ENCODE data around the gene GADD45GIP1. TPM values are rescaled to one million over a fixed set of nuclear protein-coding genes. Genes with fewer than 3 reads are reported as not detected.

Gene GADD45GIP1
- total RNA-seq, 2 donors from 2014 or later: 31.0 to 34.9 TPM

- H3K9ac ChIP-seq (ENCODE audit: extremely low read depth, low read length, poor library complexity, severe bottlenecking): peak overlapping the region; percentile 99
- peaks cover 12% of the 10 kb centered on the region for H3K4me1 ChIP-seq (ENCODE audit: control insufficient read depth, insufficient read depth, low read length)
- H3K36me3 ChIP-seq (ENCODE audit: control insufficient read depth, insufficient read depth, low read length): peaks cover 34% of the 10 kb centered on the region
- TF ChIP-seq CTCF (conservative IDR thresholded peaks at IDR 0.05): no peak
- H3K9me3 ChIP-seq (ENCODE audit: control insufficient read depth, low read length): no peaks in the 10 kb centered on the region
- WGBS, 2 experiments (ENCODE audit: insufficient coverage in 1 of 2, insufficient read length in 1 of 2): 29 to 42% methylated on average over 15 to 23 of the region's 23 CpGs
- peak overlapping the region; percentile 99 for H3K4me3 ChIP-seq (ENCODE audit: low read length)
- H3K27me3 ChIP-seq (ENCODE audit: control insufficient read depth, insufficient read depth, low read length, poor library complexity, severe bottlenecking): no peaks in the 10 kb centered on the region
- H3K4me1 Mint-ChIP-seq: peaks cover 37% of the 10 kb centered on the region
- no peaks in the 10 kb centered on the region for H3K9me3 Mint-ChIP-seq
- peak overlapping the region; percentile 100 for H3K4me3 Mint-ChIP-seq
- DNase-seq: peak; percentile 83
- H3K27ac ChIP-seq (ENCODE audit: low read depth, low read length): peak overlapping the region; percentile 82
- H3K36me3 Mint-ChIP-seq (ENCODE audit: low read depth): peaks cover 39% of the 10 kb centered on the region
- H3K27ac Mint-ChIP-seq: peak overlapping the region; percentile 97
- H3K27me3 Mint-ChIP-seq (ENCODE audit: insufficient read depth): no peaks in the 10 kb centered on the region
Observed at GRCh38 chr19:12937093-12937926, 19.7 kb downstream of the GADD45GIP1 start.

GRCh38 chr19:12936582-12936981 is 20.4 kb downstream of the GADD45GIP1 start:
- Mint-ChIP-seq H3K4me3 (no peak overlapping the region), H3K4me1 (peaks cover 36% of the 10 kb centered on the region), H3K9me3 (no peaks in the 10 kb centered on the region), H3K27ac (peak overlapping the region; percentile 56), H3K36me3 (ENCODE audit: low read depth) (peaks cover 34% of the 10 kb centered on the region), H3K27me3 (ENCODE audit: insufficient read depth) (no peaks in the 10 kb centered on the region)
- no peak overlapping the region for H3K27ac ChIP-seq (ENCODE audit: low read depth, low read length)
- WGBS, 2 experiments (ENCODE audit: insufficient coverage in 1 of 2, insufficient read length in 1 of 2): 88 to 91% methylated on average over 6 to 7 of the region's 7 CpGs
- no peaks in the 10 kb centered on the region for H3K27me3 ChIP-seq (ENCODE audit: control insufficient read depth, insufficient read depth, low read length, poor library complexity, severe bottlenecking)
- no peaks in the 10 kb centered on the region for H3K9me3 ChIP-seq (ENCODE audit: control insufficient read depth, low read length)
- H3K4me3 ChIP-seq (ENCODE audit: low read length): no peak overlapping the region
- TF ChIP-seq CTCF (conservative IDR thresholded peaks at IDR 0.05): no peak
- DNase-seq: peak; percentile 53
- H3K36me3 ChIP-seq (ENCODE audit: control insufficient read depth, insufficient read depth, low read length): peaks cover 28% of the 10 kb centered on the region
- no peak overlapping the region for H3K9ac ChIP-seq (ENCODE audit: extremely low read depth, low read length, poor library complexity, severe bottlenecking)
- H3K4me1 ChIP-seq (ENCODE audit: control insufficient read depth, insufficient read depth, low read length): peaks cover 12% of the 10 kb centered on the region

GRCh38 chr19:12935071-12935470 is 22.0 kb downstream of the GADD45GIP1 start:
- Histone ChIP-seq H3K4me3 (ENCODE audit: low read length) (no peak overlapping the region), H3K4me1 (ENCODE audit: control insufficient read depth, insufficient read depth, low read length) (peaks cover 8% of the 10 kb centered on the region), H3K27ac (ENCODE audit: low read depth, low read length) (no peak overlapping the region), H3K9me3 (ENCODE audit: control insufficient read depth, low read length) (no peaks in the 10 kb centered on the region), H3K27me3 (ENCODE audit: control insufficient read depth, insufficient read depth, low read length, poor library complexity, severe bottlenecking) (no peaks in the 10 kb centered on the region), H3K36me3 (ENCODE audit: control insufficient read depth, insufficient read depth, low read length) (peaks cover 25% of the 10 kb centered on the region), H3K9ac (ENCODE audit: extremely low read depth, low read length, poor library complexity, severe bottlenecking) (no peak overlapping the region)
- Mint-ChIP-seq H3K36me3 (ENCODE audit: low read depth) (peaks cover 28% of the 10 kb centered on the region), H3K4me3 (no peak overlapping the region), H3K9me3 (no peaks in the 10 kb centered on the region), H3K27me3 (ENCODE audit: insufficient read depth) (no peaks in the 10 kb centered on the region), H3K27ac (no peak overlapping the region), H3K4me1 (peaks cover 27% of the 10 kb centered on the region)
- TF ChIP-seq CTCF (conservative IDR thresholded peaks at IDR 0.05): no peak
- DNase-seq: no peak
- 96% methylated on average over 9 to 10 of the region's 10 CpGs for WGBS, 2 experiments (ENCODE audit: insufficient coverage in 1 of 2, insufficient read length in 1 of 2)

Measured in endodermal cell (in vitro differentiated cells).